Sigmoid colon (tissue), 4 donors: ENCODE results near the gene PKP1.
"Not testable (repeated sequence)": the region's sequence is repeated elsewhere in the genome, so short reads cannot be mapped to it uniquely, and the experiment has no call there.

Experiments
- POLR2AphosphoS5 ChIP-seq, 4 donors: sonication (generic); formaldehyde crosslinking; IDR thresholded peaks; one replicate each; pipeline ENCODE4 v1.6.1; 2017; ENCODE audit warnings: antibody characterized with exemption in 4 of 4
- TF ChIP-seq, protein P1 (sequence below), 4 experiments: fragments of 450-650 bp in 3 of 4; fragments of 200-600 bp in 1 of 4; IDR thresholded peaks; one replicate each; pipeline ENCODE4 v1.5.1; 2016 to 2019; ENCODE audit warnings: antibody characterized with exemption in 4 of 4, mild to moderate bottlenecking in 3 of 4, moderate library complexity in 2 of 4

DNA sequence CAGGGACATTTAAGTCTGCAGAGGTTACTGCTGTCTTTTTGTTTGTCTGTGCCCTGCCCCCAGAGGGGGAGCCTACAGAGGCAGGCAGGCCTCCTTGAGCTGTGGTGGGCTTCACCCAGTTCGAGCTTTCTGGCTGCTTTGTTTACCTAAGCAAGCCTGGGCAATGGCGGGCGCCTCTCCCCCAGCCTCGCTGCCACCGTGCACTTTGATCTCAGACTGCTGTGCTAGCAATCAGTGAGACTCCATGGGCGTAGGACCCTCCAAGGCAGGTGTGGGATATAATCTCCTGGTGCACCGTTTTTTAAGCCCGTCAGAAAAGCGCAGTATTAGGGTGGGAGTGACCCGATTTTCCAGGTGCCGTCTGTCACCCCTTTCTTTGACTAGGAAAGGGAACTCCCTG is 43.7 kb upstream of the PKP1 start:
- TF ChIP-seq, protein P1, sequence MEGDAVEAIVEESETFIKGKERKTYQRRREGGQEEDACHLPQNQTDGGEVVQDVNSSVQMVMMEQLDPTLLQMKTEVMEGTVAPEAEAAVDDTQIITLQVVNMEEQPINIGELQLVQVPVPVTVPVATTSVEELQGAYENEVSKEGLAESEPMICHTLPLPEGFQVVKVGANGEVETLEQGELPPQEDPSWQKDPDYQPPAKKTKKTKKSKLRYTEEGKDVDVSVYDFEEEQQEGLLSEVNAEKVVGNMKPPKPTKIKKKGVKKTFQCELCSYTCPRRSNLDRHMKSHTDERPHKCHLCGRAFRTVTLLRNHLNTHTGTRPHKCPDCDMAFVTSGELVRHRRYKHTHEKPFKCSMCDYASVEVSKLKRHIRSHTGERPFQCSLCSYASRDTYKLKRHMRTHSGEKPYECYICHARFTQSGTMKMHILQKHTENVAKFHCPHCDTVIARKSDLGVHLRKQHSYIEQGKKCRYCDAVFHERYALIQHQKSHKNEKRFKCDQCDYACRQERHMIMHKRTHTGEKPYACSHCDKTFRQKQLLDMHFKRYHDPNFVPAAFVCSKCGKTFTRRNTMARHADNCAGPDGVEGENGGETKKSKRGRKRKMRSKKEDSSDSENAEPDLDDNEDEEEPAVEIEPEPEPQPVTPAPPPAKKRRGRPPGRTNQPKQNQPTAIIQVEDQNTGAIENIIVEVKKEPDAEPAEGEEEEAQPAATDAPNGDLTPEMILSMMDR (IDR thresholded peaks at IDR 0.05) = not testable (repeated sequence)
- TF ChIP-seq POLR2AphosphoS5 (IDR thresholded peaks at IDR 0.05) = not testable (repeated sequence)
